K562 (cell line): ENCODE results near the gene APEX1. TPM values are rescaled to one million over a fixed set of nuclear protein-coding genes. Genes with fewer than 3 reads are reported as not detected.
A peak's percentile ranks its signal among the peaks of the same experiment; 100 is the strongest.

Source experiments
- CHD2 ChIP-seq: IDR thresholded peaks from 2 replicates; pipeline ENCODE4 v1.6.1; 2011; ENCODE audit warnings: low read depth, low read length
- MGA ChIP-seq: fragments of 450-650 bp; IDR thresholded peaks from 2 replicates; pipeline ENCODE4 v1.6.1; 2016; ENCODE audit warnings: mild to moderate bottlenecking, moderate library complexity
- ZC3H8 ChIP-seq: fragments of 450-650 bp; IDR thresholded peaks from 2 replicates; pipeline ENCODE4 v1.6.1; 2017
- ZNF263 ChIP-seq: sonication (generic); formaldehyde crosslinking; IDR thresholded peaks from 2 replicates; pipeline ENCODE4 v1.8.0; 2022; ENCODE audit warnings: mild to moderate bottlenecking, missing genetic modification reagents, borderline replicate concordance
- polyA plus RNA-seq, 8 experiments: library from polyadenylated mRNA; depleted of rRNA in 4 of 8; stranded (reverse) in 5 of 8; unstranded in 3 of 8; fragments of >200 nt; fragmentation: Nextera tagmentation in 2 of 8; fragmentation: Illumina TruSeq in 1 of 8; extraction: Ambion mirVana in 2 of 8; extraction: Trizol in 1 of 8; gene quantifications; 2 replicates each; pipeline versions ENCODE4 v1.2.1 to v1.2.3, GENCODE V29; 2011 to 2014; ENCODE audit warnings: inconsistent platforms in 1 of 8, missing spikeins in 1 of 8
- total RNA-seq, 7 experiments: library from RNA; depleted of rRNA in 6 of 7; stranded (reverse); fragments of >200 nt in 6 of 7; fragmentation: Illumina TruSeq in 2 of 7; extraction: Trizol in 2 of 7; gene quantifications; 2 replicates each; pipeline versions ENCODE4 v1.2.1 to v1.2.3, GENCODE V29; 2011 to 2021; ENCODE audit warnings: low replicate concordance in 1 of 7

The APEX1 gene
- total and polyA plus RNA-seq, 9 of the 15 experiments (the other 6 are each of a cell fraction or from before 2014, with no cell fraction given), result 50.2 to 274 (median 158) TPM

GRCh38 chr14:20455355-20456300 lies 602 bp downstream of the APEX1 start (continued):
- TF ChIP-seq MGA, result peak; percentile 19; the same call in 1 of the 2 replicates
- TF ChIP-seq ZC3H8, result no peak
- no peak for TF ChIP-seq ZNF263 (CRISPR knock-in tag)
- TF ChIP-seq CHD2, result peak; percentile 89
